GM18507 (cell line): ENCODE data around the gene FUT3.
"Not testable (repeated sequence)": the region's sequence is repeated elsewhere in the genome, so short reads cannot be mapped to it uniquely, and the experiment has no call there.

Experiments used
- DNase-seq: peaks from one replicate; pipeline ENCODE4 v3.0.0; 2011; ENCODE audit warnings: low read depth; ENCODE audit not compliant: insufficient read length; ENCODE audit errors: extremely low spot score
- FAIRE-seq: peaks from 2 replicates; lab custom pipeline; 2011; peaks lifted over from hg19 to GRCh38; lab: Jason Lieb, UNC

The FUT3 gene

DNA sequence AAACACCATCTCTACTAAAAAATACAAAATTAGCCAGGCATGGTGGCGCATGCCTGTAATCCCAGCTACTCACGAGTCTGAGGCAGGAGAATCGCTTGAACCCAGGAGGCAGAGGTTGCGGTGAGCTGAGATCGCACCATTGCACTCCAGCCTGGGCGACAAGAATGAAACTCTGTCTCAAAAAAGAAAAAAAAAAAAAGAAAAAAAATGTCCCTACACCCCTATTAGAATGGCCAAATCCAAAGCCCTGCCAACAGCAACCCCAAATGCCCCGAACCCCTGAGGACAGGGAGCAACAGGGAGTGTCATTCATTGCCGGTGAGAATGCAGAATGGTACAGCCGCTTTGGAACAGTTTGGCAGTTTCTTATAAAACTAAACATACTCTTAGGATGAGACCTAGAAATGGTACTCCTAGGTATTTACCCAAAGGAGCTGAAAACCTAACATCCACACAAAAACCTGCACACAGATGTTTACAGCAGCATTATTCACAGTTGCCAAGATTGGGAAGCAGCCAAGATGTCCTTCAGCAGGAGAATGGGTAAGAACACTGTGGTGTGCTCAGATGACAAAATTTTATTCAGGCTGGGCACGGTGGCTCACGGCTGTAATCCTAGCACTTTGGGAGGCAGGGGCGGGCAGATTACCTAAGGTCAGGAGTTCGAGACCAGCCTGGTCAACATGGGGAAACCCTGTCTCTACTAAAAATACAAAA is 32.1 kb upstream of the FUT3 start:
- FAIRE-seq, DNase-seq: not testable (repeated sequence)

DNA sequence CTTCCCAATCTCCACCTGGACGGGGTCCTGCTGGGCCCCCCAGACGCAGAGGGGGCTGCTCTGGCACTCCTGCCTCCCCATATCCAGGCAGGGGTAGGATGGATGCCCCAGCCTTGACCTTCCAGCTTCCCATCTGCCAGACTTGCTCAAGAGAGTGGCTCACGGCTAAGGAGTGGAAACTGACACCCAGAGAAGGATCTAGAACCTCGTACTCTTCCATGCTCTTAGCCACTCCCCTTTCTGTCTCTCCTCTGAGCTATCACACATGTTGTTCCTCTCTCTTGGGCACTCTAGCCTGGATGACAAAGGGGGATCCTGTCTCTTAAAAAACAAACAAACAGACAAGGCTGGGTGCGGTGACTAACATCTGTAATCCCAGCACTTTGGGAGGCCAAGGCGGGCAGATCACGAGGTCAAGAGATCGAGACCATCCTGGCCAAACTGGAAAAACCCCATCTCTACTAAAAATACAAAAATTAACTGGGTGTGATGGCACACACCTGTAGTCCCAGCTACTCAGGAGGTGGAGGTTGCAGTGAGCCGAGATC is 31.2 kb upstream of the FUT3 start:
- FAIRE-seq (no peak), DNase-seq (no peak)

DNA sequence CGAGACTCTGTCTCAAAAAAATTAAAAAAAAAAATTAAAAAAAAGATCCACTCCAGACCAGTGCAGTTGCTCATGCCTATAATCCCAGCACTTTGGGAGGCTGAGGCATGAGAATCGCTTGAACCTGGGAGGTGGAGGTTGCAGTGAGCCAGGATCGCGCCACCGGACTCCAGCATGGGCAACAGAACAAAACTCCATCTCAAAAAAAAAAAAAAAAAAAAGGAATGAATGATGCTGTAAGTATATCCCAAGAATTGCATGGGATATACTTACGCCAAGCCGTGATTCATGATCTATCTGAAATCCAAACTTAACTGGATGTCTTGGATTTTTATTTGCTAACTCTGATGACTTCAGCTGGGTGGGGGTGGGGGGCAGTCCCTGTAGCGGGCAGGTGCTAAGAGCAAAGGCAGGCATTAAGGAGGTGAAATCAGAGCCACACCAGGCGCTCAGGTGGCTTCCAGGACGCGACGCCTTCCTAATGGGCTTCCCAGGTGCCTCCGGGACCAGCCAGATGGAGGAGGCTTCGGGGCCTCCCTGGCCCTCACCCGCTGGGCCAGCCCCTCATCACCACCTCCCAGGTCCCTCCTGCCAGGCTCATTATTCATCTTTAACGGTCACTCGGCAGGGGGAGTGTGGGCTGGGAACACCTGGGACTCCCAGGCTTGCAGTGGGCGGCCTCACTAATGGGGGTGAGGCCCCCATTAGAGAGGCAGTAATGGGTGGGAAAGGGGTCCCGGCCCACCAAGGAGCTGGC is 30.5 kb upstream of the FUT3 start:
- FAIRE-seq: no peak
- DNase-seq: no peak

DNA sequence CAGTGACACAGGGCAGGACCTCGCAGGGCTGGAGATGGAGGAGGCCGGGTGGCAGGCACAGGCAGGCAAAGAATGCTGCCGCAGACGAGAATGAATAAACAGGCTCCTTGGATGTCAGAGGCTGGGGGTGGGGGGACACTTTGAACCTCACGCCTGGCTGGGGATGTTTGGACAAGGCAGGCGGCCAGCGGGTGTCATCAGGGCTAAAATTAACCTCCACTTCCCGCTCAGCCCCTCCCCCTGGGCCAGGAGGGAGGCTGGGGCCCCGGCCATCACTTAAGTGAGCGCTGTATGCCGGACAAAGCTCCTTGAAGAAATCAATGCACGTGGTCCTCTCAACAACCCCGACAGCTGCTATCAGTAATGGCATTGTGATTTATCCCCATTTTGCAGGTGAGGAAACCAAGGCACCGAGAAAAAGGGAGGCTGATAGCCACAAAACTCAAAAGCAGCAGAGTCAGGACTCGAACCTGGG is 29.4 kb upstream of the FUT3 start:
- DNase-seq (no peak), FAIRE-seq (no peak)

DNA sequence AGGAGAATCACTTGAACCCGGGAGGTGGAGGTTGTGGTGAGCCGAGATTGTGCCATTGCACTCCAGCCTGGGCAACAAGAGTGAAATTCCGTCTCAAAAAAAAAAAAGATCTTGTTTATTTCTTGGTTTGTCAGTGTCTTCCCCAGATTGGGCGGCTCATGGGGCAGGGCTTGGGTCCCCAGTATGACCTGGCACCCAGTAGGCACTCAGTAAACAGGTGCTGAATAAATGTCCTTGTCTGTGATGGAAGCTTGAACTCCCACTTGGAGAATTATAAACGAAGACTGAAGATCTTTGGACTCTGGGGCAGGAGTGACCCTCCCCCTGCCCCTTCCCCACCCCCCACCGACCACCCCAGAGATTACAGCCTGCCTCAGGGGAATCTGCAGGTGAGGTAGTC is 28.9 kb upstream of the FUT3 start:
- DNase-seq (no peak), FAIRE-seq (no peak)

DNA sequence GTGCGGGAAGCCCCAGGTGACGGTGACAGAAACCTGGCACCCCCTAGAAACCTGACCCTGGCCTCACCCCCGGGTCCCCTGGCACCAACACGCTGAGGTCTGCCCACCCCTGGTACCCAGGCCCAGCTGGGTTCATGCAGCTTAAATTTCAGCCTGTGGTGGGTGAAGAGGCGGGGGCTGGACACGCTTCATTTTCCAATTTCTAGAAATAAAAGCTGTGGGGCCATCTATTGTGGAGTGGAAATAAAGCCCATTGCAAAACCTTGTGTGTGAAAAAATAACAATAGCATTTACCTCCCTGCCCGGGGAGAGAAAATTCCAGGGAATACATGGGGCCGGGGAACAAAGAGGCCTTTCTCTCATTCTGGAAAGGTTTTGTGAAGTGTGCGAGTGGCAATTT is 26.6 kb upstream of the FUT3 start:
- no peak for FAIRE-seq
- DNase-seq: no peak

DNA sequence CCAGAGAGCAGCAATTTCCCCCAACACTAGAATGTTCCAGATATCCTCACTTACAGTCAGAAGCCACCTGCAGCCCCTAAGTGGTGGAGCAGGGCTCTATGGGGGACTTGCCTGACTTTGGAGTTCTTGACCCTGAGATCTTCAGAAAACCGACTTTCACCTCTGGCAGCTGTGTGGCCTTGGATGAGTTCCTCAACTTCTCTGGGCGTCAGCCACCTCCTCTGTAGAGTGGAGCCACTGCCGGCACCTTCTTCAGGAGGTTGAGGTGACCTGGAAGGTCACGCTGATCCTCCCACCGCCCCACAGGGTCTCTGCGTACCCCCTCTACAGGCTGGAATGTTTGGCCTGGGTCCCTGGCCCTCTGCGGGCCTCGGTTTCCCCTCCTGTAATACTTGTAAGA is 26.2 kb upstream of the FUT3 start:
- DNase-seq (no peak), FAIRE-seq (no peak)

DNA sequence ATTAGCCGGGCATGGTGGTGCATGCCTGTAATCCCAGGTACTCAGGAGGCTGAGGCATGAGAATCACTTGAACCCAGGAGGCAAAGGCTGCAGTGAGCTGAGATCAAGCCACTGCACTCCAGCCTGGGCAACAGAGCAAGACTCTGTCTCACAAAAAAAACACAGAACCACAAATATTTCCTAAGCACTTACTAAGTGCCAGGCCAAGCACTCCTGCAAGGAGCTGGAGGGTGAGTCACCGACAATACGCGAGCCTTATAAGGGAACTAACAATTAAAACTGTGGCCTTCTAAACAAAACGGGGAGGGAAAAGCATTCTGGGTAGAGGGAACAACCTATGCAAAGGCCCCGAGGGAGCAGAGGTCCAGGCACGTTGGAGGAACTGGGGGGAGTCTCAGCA is 23.2 kb upstream of the FUT3 start:
- not testable (repeated sequence) for FAIRE-seq, DNase-seq

DNA sequence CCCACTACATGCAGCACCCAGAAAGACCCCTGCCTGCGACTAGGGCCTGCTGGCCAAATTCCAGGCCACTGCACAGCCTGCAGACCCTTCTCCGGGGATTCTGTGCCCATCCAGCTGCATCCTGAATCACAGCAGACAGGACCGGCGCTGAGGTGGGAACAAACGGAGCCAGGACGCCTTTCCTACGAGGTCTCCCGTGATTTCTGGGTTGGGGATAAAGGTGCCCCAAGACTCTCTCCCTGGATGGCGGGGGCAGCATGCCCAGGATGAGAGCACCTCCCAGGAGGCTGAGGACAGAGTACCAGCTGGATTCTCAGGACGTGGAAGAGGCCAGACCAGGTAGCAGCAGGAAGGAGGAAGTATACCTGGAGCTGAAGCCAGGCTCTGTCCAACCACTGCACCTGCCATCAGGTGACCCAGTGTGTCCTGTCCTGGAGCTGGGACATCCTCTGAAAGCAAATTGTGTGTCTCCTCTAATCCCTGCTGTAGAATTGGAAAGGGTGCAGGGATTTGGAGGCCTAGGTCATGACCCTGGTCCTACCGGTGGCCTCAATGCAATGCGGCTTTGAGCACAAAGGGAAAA is 22.5 kb upstream of the FUT3 start:
- FAIRE-seq (no peak), DNase-seq (no peak)

DNA sequence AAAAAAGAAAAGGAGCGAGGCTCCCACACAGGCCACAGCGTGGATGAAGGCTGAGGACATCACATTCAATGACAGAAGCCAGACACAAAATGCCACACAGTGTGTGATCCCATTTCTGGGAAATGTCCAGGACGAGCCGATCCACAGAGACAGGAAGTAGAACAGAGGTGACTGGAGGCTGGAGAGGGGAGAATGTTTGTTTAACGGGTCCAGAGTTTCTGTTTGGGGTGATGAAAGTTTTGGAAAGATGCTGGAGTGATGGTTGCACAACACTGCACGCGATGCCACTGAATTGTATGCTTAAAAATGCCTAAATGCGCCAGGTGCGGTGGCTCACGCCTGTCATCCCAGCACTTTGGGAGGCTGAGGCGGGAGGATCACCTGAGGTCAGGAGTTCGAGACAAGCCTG is 19.7 kb upstream of the FUT3 start:
- FAIRE-seq (no peak), DNase-seq (no peak)

DNA sequence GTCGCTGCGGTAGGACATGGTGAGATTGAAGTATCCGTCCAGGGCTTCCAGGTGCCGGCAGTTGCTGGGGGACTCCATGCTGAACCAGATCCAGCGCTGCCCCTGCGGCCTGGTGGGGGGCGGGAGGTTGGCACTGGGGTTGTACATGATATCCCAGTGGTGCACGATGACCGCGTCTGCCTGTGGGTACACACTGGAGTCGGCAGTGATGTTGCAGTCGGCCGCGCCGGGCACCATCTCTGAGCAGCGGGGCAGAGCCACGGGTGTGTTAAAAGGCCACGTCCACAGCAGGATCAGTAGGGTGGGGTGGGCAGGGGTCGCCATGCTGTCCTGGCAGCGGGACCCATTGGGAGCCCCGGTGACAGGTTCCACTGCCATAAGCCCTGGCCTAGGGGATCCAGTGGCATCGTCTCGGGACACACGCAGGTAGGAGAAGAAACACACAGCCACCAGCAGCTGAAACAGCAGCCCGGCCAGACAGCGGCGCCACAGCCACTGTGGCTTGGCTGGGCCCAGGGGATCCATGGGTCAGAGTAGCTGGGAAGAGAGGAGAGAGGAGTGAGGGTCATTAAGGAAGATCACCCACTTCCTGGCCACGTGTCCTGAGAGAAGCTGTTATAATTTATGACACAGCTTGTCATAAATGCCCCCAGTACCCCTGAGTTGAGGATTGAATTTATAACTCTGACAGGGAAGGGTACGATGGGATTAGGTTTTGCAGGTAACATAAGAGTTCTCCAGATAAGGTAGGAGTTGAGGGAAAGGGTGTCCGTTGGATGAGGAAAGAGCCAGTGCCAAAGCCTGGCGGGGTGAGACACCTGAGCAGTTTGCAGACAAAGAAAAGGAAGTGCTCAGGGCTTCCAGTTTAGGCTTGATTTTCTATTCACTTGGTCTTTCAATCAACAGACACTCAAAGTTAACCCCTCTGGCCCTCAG is 16.2 kb upstream of the FUT3 start:
- no peak for DNase-seq
- FAIRE-seq: no peak

DNA sequence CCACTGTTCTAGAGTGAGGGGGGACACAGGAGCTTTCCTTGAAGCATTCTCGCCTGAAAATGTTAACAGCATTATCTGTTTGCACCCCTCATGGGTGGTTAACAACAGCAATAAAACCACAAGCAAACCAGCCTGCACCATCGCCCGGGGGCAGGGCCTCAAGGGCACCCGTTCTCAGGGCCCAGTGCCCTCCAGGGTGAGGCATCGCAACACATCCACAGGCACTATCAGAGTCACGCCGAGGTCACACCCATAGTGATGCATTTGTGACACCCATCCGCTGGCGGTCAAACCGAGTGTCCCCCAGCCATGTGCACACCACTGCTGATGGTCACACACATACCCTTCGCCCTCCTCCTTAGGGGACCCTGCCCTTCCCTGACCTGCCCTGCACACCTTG is 14.5 kb upstream of the FUT3 start:
- no peak for FAIRE-seq
- DNase-seq: no peak

DNA sequence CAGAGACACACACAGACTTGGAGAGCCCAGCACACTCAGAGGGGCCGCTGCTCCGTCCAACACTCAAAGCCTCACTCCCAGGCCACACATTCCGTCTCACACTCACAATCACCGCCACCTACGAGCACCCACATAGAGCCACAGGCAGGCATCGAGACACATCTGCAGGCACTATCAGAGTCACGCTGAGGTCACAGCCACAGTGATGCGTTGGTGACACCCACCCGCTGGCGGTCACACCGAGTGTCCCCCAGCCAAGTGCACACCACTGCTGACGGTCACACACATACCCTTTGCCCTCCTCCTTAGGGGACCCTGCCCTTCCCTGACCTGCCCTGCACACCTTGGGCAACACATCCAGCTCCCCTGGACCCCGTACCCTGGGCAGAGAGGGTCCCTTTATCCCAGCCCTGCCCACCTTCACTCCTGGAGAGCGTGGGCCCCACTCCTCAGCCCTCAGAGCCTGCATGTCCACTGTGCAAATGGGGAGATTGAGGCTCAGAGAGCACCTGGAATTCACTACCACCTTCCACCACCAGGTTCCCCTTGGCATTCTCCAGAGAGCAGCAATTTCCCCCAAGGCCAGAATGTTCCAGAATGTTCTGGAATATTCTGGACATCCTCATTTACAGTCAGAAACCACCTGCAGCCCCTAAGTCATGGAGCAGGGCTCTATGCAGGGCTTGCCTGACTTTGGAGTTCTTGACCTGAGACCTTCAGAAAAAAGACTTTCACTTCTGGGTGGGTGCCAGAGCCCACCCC is 13.7 kb upstream of the FUT3 start:
- no peak for FAIRE-seq

DNA sequence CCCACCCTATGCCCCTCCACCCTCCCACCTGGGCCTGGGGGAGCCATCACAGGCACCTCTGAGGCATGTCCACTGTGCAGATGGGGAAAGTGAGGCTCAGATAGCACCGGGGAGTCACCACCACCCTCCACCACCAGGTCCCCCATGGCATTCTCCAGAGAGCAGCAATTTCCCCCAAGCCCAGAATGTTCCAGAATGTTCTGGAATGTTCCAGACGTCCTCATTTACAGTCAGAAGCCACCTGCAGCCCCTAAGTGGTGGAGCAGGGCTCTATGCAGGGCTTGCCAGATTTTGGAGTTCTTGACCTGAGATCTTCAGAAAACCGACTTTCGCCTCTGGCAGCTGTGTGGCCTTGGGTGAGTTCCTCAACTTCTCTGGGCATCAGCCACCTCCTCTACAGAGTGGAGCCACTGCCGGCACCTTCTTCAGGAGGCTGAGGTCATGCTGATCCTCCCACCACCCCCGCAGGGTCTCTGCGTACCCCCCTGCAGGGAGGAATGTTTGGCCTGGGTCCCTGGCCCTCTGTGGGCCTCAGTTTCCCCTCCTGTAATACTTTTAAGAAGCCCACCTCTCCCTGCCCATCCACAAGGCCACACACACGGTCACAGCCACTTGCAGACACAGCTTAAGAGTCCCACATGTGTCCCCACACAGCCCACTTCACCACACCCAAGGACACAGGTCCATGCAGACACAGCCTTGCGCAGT is 12.9 kb upstream of the FUT3 start:
- DNase-seq (no peak), FAIRE-seq (no peak)

More for the DNA sequence above, 13.7 kb upstream of the FUT3 start:
- no peak for DNase-seq

DNA sequence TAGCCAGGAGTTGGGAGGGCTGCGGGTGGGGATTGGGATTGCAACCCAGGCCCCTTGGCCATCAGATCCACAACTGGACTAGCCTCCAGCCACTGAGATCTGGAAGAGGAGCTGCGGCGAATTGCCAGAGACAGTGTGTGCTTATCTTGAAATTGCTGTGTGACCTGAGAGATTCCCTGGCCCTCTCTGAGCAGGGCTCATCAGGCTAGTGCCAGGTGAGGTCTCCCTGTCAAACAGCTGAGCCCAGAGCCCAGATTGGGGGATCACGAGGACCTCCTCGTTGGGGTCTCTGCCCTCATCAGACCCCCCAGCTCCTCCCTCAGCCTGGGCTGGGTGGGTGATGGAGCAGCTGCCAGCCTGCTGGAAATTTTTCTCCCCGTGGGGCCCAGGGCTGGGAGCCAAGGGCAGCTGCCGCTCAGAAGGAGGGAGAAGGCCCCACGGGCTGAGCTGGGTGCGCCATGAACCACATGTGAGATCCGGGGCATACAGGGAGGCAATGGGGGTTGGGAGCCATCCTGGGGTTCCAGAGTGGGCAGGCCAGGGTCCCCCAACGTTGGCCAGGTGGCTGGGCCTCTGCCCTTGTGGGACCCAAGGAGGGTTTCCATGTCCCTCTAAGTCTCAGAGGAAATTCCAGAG is 11.9 kb upstream of the FUT3 start:
- no peak for FAIRE-seq

DNA sequence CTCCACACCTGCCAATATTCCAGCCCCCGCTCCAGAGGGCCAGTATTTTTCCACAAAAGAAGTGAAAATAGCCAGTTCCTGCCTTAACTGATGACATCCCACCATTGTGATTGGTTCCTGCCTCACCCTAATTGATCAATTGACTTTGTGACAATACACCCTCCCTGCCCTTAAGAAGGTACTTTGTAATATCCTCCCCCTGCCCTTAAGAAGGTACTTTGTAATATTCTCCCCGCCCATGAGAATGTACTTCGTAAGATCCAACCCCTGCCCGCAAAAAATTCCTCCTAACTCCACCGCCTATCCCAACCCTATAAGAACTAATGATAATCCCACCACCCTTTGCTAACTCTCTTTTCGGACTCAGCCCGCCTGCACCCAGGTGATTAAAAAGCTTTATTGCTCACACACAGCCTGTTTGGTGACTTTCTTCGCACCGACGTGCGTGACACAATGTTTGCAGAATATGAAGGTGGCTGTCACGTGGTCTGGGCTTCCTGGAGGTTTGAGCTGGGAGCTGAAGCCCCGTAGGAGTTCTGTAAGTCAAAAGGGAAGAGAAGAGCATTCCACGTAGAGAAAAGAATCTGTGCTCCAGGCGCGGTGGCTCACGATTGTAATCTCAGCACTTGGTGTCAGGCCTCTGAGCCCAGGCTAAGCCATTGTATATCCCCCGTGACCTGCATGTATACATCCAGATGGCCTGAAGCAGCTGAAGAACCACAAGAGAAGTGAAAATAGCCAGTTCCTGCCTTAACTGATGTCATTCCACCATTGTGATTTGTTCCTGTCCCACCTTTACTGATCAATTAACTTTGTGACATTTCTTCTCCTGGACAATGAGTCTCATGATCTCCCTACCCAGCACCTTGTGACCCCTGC is 6.2 kb upstream of the FUT3 start:
- FAIRE-seq: no peak

More for the DNA sequence above, 11.9 kb upstream of the FUT3 start:
- no peak for DNase-seq

DNA sequence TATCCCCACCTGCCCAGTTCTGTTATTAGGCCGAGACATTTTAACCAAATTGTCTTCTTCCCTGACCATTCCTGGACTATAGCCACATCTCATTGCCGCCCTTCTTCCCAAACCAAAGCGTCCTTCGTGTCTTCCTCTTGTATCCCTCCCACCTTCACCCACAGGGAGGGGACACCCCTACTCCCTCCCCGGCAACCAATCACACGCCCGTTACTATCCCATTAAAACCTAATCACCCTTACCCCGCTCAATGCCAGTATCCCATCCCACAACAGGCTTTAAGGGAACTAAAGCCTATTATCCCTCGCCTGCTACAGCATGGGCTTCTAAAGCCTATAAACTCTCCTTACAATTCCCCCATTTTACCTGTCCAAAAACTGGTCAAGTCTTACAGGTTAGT is 3.9 kb upstream of the FUT3 start:
- not testable (repeated sequence) for DNase-seq, FAIRE-seq

More for the DNA sequence above, 6.2 kb upstream of the FUT3 start:
- no peak for DNase-seq
